ENCODE data around the gene NUP214.

Gene NUP214

GRCh38 chr9:131277287-131277909 is 152.0 kb downstream of the NUP214 start:
- Histone ChIP-seq H3K4me3 (replicated peaks; ENCODE audit: insufficient read depth, low read length) (peak overlapping the region; percentile 63), H3K27me3 (ENCODE audit: insufficient read depth, poor library complexity, severe bottlenecking) (peaks cover 10% of the 10 kb centered on the region), H3K27ac (replicated peaks) (peak overlapping the region; percentile 72)
- TF ChIP-seq GABPA (IDR thresholded peaks at IDR 0.05; ENCODE audit: low read depth) (no peak), SPI1 (IDR thresholded peaks at IDR 0.05; ENCODE audit: borderline replicate concordance, low read depth) (no peak), CTCF (IDR thresholded peaks at IDR 0.05; ENCODE audit: insufficient read depth, low read length) (no peak), REST (IDR thresholded peaks at IDR 0.05; ENCODE audit: insufficient replicate concordance, low read depth) (no peak)
- DNase-seq (ENCODE audit: low read depth in 1 of 2, low spot score in 1 of 2) = no peak

- TF ChIP-seq GABPA (IDR thresholded peaks at IDR 0.05; ENCODE audit: low read depth) = peak; percentile 60
- peak; percentile 16; the same call in 1 of the 2 replicates for TF ChIP-seq SPI1 (IDR thresholded peaks at IDR 0.05; ENCODE audit: borderline replicate concordance, low read depth)
- TF ChIP-seq REST (IDR thresholded peaks at IDR 0.05; ENCODE audit: insufficient replicate concordance, low read depth) = no peak
- DNase-seq (ENCODE audit: low read depth in 1 of 2, low spot score in 1 of 2) = peak; percentile 63 to 90
- peak overlapping the region; percentile 52 for H3K27ac ChIP-seq (replicated peaks)
- H3K4me3 ChIP-seq (replicated peaks; ENCODE audit: insufficient read depth, low read length) = peak overlapping the region; percentile 63
- H3K27me3 ChIP-seq (ENCODE audit: insufficient read depth, poor library complexity, severe bottlenecking) = peaks cover 11% of the 10 kb centered on the region
Observed at GRCh38 chr9:131277910-131278701, 152.7 kb downstream of the NUP214 start.

GRCh38 chr9:131278702-131279111 is 153.3 kb downstream of the NUP214 start:
- H3K27ac ChIP-seq (replicated peaks) = peak overlapping the region; percentile 52
- peaks cover 14% of the 10 kb centered on the region for H3K27me3 ChIP-seq (ENCODE audit: insufficient read depth, poor library complexity, severe bottlenecking)
- no peak for TF ChIP-seq SPI1 (IDR thresholded peaks at IDR 0.05; ENCODE audit: borderline replicate concordance, low read depth)
- no peak for TF ChIP-seq CTCF (IDR thresholded peaks at IDR 0.05; ENCODE audit: insufficient read depth, low read length)
- TF ChIP-seq GABPA (IDR thresholded peaks at IDR 0.05; ENCODE audit: low read depth) = no peak
- TF ChIP-seq POLR2AphosphoS5 (IDR thresholded peaks at IDR 0.05; ENCODE audit: low read depth) = no peak
- TF ChIP-seq REST (IDR thresholded peaks at IDR 0.05; ENCODE audit: insufficient replicate concordance, low read depth) = no peak
- peak in 1 of 2 experiments; percentile 29 for DNase-seq (ENCODE audit: low read depth in 1 of 2, low spot score in 1 of 2)
- H3K4me3 ChIP-seq (replicated peaks; ENCODE audit: insufficient read depth, low read length) = no peak overlapping the region
